ENCODE measurements around the gene ADM. TPM values are rescaled to one million over a fixed set of nuclear protein-coding genes. Genes with fewer than 3 reads are reported as not detected.

Gene ADM
- total RNA-seq, 3 donors from 2014 or later: 0.43 TPM; not detected in 1

DNA sequence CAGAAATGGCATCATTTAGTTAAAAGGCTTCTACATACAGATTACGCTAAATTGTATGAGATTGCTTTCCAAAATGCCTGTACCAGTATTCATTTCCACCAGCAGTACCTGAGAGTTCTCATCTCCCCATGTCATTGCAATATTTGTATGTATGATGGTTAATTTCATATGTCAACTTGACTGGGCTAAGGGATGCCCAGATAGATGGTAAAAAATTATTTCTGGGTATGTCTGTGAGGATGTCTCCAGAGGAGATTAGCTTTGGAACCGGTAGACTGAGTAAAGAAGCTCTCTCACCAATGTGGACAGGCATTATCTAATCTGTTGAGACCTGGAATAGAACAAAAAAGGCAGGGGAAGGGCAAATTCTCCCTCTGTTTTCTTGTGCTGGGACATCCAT lies 6.9 kb downstream of the ADM start:
- no peak for ATAC-seq
- Mint-ChIP-seq H3K36me3 (ENCODE audit: insufficient read depth) (no peaks in the 10 kb centered on the region), H3K27me3 (ENCODE audit: low read depth) (peaks cover 29% of the 10 kb centered on the region), H3K9me3 (no peaks in the 10 kb centered on the region), H3K4me1 (ENCODE audit: low read depth) (peaks cover 12% of the 10 kb centered on the region), H3K4me3 (no peak overlapping the region)
- no peak for DNase-seq

DNA sequence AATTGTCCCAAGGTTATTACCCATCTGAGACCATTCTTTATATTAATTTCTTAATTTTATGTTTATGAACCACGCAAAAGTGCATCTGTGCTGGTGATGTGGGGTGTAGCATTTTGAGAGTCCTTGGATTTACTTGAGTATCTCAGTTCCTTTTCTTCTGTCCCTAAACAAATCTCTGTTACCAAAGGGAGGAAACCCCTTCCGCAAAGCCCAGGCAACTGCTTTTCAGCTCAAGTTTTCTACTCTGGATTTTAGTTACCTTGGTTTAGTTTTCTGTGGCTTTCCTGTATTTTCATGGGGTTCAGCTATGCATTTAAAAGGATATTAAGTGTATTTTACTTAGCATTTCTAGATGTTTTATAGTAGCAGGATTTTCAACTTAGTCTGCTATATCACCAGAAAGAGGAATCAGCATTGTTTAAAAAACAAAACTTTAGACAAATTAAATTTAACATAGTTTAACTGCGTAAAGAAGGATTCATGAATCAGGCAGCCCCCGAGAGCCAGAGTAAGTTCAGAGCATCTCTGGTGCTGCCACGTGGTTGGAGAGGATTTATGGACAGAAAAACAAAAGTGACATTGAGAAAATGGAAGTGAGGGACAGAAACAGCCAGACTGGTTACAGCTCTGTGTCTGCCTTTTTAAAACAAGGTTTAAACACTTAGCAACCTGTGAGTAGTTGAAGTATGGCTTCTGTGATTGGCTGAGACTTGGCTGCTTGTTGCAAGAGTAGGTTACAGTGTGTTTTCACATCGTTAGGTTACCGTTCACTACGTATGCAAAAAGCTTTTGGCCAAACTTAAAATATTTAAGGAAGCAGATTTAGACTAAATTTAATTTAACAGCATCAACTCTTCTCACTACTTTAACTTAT lies 9.6 kb downstream of the ADM start:
- Mint-ChIP-seq H3K27me3 (ENCODE audit: low read depth) (peaks cover 21% of the 10 kb centered on the region), H3K36me3 (ENCODE audit: insufficient read depth) (no peaks in the 10 kb centered on the region), H3K4me3 (no peak overlapping the region), H3K4me1 (ENCODE audit: low read depth) (no peaks in the 10 kb centered on the region), H3K9me3 (no peaks in the 10 kb centered on the region)
- DNase-seq (no peak), ATAC-seq (peak; percentile 81 to 86)

DNA sequence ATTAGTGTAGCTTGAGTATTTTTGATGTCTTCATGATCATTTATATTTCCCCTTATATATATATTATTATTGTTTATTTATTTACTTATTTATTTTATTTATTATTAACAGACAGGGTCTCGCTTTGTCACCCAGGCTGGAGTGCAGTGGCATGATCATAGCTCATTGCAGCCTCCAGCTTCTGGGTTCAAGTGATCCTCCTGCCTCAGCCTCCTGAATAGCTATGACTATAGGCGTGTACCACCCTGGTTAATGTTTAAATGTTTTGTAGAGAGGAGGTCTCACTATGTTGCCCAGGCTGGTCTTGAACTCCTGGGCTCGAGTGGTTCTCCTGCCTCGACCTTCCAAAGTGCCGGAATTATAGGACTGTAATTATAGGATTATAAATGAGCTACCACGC lies 10.2 kb downstream of the ADM start:
- Mint-ChIP-seq H3K4me1 (ENCODE audit: low read depth) (no peaks in the 10 kb centered on the region), H3K4me3 (no peak overlapping the region), H3K9me3 (no peaks in the 10 kb centered on the region), H3K36me3 (ENCODE audit: insufficient read depth) (no peaks in the 10 kb centered on the region), H3K27me3 (ENCODE audit: low read depth) (peaks cover 18% of the 10 kb centered on the region)
- no peak for DNase-seq
- ATAC-seq: no peak

DNA sequence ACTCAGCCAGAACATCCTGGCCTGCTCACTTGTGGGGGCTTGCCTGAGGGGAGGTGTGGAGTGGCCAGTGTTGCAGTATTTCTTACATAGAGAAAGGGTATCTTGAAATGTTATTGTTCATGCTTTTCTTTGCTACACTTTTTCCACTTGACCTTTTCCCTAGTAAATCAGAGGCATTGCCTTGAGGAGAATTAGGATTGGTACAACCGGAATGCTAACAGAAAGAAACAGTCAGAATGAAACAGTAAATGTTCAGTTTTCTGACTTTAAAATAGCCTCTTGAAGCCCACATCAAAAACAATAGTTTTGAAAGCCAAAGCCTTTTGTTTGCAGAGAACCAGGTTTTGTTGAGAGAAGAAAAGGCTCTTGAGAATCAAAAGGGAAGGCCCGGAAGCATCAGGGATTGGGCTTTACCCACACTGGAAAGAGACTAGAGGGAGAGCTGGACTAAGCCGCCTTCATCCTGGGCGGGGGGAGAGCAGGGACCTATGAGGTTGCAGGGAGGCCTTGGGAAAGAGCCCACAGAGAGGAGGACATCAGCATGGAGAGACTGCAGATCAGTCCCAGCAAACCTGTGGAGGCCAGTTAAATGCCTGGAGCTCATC lies 12.4 kb downstream of the ADM start:
- Mint-ChIP-seq H3K36me3 (ENCODE audit: insufficient read depth) (no peaks in the 10 kb centered on the region), H3K27me3 (ENCODE audit: low read depth) (peaks cover 11% of the 10 kb centered on the region), H3K4me1 (ENCODE audit: low read depth) (no peaks in the 10 kb centered on the region), H3K9me3 (no peaks in the 10 kb centered on the region), H3K4me3 (no peak overlapping the region)
- no peak for ATAC-seq
- DNase-seq: no peak

DNA sequence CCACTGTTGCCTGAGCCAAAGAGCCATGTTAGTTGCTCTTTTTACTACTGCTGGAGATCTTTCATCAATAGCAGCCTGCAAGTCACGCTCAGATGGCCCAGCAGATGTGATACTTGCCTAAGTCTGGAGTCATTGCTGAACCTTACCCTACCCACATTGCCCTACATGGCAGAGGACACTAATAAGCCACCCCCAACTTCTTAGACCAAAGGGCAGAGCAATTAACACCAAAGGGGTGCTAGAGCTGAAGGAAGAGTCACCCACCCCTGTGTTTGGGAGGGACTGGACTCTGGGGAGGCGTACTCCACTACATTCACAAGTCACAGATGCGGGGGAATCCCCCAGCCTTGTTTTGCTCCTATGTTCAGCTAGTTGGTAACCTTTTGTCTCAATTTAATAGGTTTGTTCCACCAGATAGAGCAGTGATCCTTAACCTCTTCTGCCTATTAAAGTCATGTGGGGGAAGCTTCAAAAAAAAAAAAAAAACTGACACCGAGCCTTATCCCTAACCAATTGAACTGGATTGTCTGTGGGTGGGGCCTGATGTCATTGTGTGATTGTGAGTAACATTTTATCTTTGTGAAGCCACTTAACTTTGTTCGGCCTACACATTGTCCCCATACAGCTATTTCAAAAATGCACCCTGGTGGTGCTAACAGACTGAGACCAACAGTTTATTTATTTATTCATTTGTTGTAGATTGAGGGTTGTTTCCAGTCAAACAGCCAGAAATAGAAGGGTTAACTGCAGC lies 13.1 kb downstream of the ADM start:
- ATAC-seq (peak in 1 of 2 donors; percentile 8), DNase-seq (no peak)
- no peaks in the 10 kb centered on the region for H3K36me3 Mint-ChIP-seq (ENCODE audit: insufficient read depth)
- H3K4me1 Mint-ChIP-seq (ENCODE audit: low read depth): peaks cover 7% of the 10 kb centered on the region
- no peak overlapping the region for H3K4me3 Mint-ChIP-seq
- H3K27me3 Mint-ChIP-seq (ENCODE audit: low read depth): peaks cover 11% of the 10 kb centered on the region
- no peaks in the 10 kb centered on the region for H3K9me3 Mint-ChIP-seq

DNA sequence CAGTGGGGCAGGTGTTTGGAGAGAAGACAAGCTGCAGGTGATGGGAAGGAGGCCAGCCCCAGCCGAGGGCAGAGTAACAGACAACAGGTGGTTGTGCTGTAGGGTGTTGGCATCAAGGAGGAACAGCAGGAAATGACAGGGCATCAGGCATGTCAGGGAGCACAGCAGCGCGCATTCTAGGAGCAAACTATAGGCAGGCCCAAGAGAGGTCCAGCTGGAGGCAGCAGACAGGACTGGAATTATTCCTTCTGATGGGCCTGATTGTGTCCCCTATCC lies 13.6 kb downstream of the ADM start:
- no peaks in the 10 kb centered on the region for H3K36me3 Mint-ChIP-seq (ENCODE audit: insufficient read depth)
- H3K4me3 Mint-ChIP-seq: no peak overlapping the region
- peaks cover 13% of the 10 kb centered on the region for H3K27me3 Mint-ChIP-seq (ENCODE audit: low read depth)
- ATAC-seq (no peak), DNase-seq (no peak)
- peaks cover 8% of the 10 kb centered on the region for H3K4me1 Mint-ChIP-seq (ENCODE audit: low read depth)
- H3K9me3 Mint-ChIP-seq: no peaks in the 10 kb centered on the region

DNA sequence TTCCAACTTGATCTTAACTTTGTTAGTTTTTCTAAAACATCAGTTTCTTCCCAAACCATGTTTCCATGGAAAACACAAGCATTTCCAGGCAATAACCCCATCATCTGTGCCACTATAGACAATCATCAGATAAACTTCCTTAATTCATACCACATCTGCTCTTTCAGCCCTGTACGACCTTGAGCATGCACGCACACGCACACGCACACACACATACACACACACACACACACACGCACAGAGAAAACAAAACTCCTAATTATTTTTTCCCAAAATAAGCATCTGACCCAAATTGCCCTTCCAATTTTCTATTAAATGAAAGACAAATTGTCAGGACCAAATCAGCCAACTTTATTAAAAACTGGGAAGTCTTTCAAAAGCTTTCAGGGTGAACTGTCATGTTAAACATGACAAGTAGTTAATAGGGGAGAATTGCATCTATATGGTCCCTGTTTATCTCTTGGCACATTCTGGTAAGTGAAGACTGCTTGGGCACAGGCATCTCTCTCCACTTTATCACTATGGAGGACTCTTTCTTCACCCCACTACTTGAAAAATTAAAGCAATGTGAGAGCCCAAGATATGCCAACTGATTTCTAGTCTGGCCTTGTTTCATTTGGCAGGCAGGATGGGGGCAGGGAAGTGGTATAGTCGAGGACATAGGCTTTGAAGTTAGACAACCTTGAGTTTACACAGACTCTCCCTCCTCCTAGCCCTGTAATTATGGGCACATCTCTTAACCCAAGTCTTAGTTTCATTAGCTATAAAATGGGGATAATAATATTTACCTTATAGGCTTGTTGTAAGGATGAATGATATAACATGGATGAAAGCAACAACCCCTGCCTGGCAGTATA lies 15.1 kb downstream of the ADM start:
- ATAC-seq (no peak), DNase-seq (no peak)
- Mint-ChIP-seq H3K4me3 (no peak overlapping the region), H3K27me3 (ENCODE audit: low read depth) (peaks cover 12% of the 10 kb centered on the region), H3K9me3 (no peaks in the 10 kb centered on the region), H3K36me3 (ENCODE audit: insufficient read depth) (no peaks in the 10 kb centered on the region), H3K4me1 (ENCODE audit: low read depth) (peaks cover 9% of the 10 kb centered on the region)

DNA sequence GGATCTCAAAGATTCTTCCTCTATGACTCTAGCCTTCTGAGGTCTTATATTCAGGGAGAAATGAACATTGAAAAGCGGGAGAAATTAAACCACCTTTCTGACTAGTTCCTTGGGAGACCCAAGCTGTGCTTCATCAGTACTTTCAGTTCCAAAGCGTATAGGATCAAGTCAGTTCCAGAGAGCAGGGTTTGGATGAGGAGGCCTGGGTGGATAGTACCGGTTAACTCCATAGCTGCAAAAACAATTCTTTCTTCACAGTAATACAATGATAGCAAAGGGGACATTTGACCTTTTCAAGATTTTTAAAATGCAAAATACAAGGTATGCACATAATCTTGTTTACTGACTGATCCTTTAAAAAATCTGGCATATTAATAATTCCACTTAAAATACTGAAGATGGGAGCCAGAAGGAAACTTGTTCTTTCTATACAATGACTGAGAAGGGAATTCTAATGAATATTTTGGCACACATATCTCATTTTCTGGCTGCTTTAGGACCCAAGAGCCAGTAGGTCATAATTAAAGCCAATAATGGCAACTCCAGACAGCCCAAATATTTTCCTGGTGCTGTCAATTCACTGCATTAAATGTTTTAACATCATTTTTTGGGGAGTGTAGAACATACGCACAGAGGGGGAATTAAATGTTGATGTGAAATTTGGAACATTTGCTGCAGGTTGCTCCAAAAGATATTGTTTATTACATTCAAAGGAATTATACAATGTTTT lies 16.0 kb downstream of the ADM start:
- Mint-ChIP-seq H3K9me3 (no peaks in the 10 kb centered on the region), H3K4me1 (ENCODE audit: low read depth) (peaks cover 9% of the 10 kb centered on the region), H3K36me3 (ENCODE audit: insufficient read depth) (no peaks in the 10 kb centered on the region), H3K27me3 (ENCODE audit: low read depth) (peaks cover 10% of the 10 kb centered on the region), H3K4me3 (no peak overlapping the region)
- ATAC-seq (no peak), DNase-seq (no peak)

DNA sequence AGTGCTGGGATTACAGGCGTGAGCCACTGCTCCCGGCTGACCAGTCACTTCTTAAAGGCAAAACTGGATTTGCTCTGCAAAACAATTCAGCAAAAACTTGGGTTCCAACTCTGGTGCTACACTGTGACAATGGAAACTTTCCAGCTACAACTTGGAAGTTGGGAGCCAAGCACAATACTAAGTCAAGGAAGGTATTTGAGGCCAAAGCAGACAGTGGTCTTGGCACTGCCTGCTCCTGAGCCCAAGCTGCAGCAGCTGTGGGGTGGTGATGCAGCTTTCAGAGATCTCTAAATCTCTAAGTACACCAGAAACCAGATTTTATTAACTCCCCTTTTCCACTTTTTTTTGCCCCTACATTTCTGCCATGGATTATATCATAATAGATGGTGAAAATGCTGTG lies 17.5 kb downstream of the ADM start:
- peaks cover 9% of the 10 kb centered on the region for H3K4me1 Mint-ChIP-seq (ENCODE audit: low read depth)
- peaks cover 7% of the 10 kb centered on the region for H3K27me3 Mint-ChIP-seq (ENCODE audit: low read depth)
- peak in 1 of 2 donors; percentile 8 for ATAC-seq
- H3K36me3 Mint-ChIP-seq (ENCODE audit: insufficient read depth): no peaks in the 10 kb centered on the region
- H3K9me3 Mint-ChIP-seq: no peaks in the 10 kb centered on the region
- no peak overlapping the region for H3K4me3 Mint-ChIP-seq
- DNase-seq: no peak

DNA sequence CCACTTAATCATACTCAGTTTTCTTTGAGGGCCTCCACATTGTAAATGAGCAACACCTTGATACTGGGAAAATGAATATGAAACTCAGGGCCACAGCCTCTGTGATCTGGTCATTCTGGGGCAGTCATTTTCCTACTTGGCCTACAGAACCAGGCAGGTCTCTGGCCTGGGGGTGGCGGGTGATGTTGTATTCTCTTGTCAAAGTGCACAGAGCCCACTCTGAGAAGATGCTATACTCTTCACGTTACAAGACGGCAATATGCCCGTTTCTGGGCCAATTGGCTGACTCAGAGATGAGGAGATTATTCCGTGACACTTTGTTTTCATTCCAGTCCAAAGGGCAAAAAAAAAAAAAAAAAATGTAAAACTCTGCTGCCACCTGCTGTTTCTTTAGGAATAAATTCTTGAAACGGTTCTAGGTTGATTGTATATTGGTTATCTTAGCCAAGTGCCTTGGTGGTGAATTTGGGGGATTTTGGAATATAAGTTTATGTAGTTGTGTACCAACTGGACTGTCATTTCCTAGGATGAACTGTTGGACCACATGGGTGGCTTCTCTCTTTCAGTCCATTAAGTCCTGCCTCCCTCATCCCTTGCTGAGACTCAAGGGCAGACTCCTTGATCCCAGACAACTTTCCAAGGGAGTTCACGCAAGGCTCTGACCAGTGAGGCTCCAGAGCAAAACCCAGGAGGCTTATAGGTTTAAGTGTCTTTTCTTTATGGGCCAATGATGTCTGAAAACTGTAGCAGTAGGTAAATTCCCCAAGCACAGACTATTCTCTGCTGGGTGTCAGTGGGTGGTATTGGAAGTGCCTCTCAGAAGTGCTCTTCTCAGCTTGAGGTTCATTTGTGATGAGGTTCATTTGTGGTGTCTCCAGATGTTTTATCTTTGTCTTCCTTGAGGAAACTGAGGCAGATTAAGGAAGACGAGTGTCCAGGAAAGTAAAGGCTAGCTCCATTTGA lies 18.2 kb downstream of the ADM start:
- Mint-ChIP-seq H3K9me3 (no peaks in the 10 kb centered on the region), H3K4me3 (peak overlapping the region; percentile 32), H3K4me1 (ENCODE audit: low read depth) (peaks cover 9% of the 10 kb centered on the region), H3K36me3 (ENCODE audit: insufficient read depth) (no peaks in the 10 kb centered on the region), H3K27me3 (ENCODE audit: low read depth) (peaks cover 7% of the 10 kb centered on the region)
- DNase-seq (peak; percentile 48), ATAC-seq (peak; percentile 88 to 89)

DNA sequence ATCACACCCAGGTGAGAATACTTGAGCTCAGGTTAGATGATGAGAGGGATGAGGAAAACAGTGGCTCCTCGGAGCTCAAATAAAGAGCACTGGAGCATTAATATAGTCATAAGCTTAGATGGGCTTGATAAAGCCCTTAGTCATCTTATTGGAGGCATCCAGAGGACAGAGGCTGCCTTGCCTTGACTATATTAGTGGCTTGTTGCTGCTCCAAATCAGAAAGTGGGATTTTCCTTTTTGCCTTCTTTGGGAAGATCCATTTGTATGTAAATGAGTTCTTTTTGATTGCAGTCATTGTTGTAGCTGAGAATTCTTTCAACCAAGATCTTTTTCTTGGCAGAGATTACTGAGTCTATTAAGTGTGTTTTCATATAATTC lies 18.9 kb downstream of the ADM start:
- no peak for DNase-seq
- Mint-ChIP-seq H3K4me1 (ENCODE audit: low read depth) (peaks cover 9% of the 10 kb centered on the region), H3K27me3 (ENCODE audit: low read depth) (peaks cover 7% of the 10 kb centered on the region), H3K9me3 (no peaks in the 10 kb centered on the region), H3K4me3 (no peak overlapping the region), H3K36me3 (ENCODE audit: insufficient read depth) (no peaks in the 10 kb centered on the region)
- no peak for ATAC-seq

DNA sequence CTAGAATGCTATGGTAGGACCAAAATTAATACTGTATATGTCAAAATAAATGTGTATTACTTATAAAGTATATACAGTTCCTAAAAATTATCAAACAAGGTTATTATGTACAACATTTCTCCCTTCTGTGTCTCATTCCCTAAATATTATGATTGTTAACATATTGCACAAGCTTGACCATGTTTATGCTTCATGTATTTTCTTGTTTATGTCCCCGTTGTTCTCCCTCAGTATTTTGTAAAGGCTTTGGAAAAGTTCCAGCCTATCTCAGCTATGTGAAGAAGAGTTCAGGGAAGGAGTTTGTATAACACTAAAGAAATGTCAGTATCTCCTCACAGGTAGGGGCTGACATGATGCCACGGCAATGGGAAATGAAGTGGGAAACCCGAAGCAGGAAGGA lies 19.6 kb downstream of the ADM start:
- ATAC-seq (no peak), DNase-seq (no peak)
- Mint-ChIP-seq H3K36me3 (ENCODE audit: insufficient read depth) (no peaks in the 10 kb centered on the region), H3K27me3 (ENCODE audit: low read depth) (peaks cover 7% of the 10 kb centered on the region), H3K9me3 (no peaks in the 10 kb centered on the region), H3K4me3 (no peak overlapping the region), H3K4me1 (ENCODE audit: low read depth) (peaks cover 9% of the 10 kb centered on the region)

Data from activated T-cell treated with anti-CD3 and anti-CD28 coated beads, Interleukin-2, amount 50 U/mL, for 4 hours (primary cell).